Measurements from ENCODE around the gene DDC. TPM values are rescaled to one million over a fixed set of nuclear protein-coding genes. Genes with fewer than 3 reads are reported as not detected.
"Not testable (repeated sequence)": the region's sequence is repeated elsewhere in the genome, so short reads cannot be mapped to it uniquely, and the experiment has no call there.

DDC gene
- polyA plus RNA-seq, 5 donors, result 7.6 to 17.0 (median 9.3) TPM

DNA sequence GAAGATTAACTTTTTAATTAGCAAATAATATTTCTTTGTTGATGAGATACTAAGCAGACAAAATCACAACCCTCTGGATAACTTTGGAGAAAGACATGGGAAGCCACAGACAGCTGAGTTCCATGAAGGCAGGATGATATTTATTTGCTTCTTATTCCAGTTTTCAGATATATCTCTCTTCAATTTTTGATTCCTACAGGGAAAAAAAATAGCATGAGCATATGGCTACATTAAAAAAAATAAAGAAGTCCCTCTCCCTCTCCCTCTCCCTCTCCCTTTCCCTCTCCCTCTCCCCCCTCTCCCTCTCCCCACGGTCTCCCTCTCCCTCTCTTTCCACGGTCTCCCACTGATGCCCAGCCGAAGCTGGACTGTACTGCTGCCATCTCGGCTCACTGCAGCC is 106.6 kb downstream of the DDC start:
- DNase-seq, result not testable (repeated sequence)

DNA sequence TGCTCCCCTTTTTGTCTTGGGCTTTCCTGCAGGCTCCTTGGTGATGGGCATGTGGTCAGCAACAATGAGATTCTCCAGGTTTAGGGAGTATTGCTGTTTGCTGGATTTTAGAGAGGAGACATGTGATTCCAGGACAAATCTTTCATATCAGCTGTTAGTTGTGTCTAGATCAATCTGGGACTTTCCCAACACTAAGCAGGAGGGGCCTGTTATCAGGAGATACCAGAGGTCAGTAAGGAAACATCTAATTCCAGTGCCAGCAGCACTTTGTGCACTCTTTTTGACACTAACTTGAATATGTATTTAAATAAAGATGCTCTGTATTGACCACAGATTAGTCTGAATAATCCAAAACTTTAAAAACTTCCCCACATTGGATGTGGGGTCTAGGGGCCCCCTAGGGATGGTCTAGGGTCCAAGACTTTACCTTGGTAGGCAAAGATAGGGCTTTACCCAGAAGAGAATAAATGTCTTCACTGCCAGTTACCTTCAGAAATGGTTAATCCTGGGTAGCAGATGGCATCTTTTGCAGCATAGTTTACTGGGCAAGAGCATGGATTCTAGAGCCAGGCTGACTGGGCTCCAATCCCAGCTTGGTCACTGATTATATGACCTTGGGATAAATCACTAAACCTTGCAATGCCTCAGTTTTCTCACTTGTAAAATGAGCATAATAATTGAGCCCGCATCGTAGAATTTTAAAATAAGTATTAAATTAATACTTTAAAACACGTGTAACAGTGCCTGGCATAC is 108.7 kb downstream of the DDC start:
- DNase-seq, result no peak

DNA sequence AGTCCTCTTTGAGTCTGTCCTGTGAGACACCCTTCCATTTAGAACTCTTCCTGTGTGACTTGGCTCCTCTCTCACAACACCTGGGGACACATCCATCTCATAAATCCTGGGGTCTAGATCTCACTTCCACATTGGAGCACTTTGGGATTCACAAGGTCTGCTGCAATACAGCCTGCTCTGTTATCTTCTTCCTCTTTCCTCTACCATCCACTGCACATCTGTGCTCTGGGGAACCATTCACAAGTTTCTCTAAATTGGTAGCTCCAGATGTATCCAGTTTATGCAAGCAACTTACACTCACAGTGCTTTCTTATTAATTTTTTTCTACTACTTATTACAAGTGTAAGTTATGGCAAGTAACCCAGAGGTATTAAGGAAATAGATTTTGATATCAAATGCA is 109.5 kb downstream of the DDC start:
- DNase-seq, result no peak

DNA sequence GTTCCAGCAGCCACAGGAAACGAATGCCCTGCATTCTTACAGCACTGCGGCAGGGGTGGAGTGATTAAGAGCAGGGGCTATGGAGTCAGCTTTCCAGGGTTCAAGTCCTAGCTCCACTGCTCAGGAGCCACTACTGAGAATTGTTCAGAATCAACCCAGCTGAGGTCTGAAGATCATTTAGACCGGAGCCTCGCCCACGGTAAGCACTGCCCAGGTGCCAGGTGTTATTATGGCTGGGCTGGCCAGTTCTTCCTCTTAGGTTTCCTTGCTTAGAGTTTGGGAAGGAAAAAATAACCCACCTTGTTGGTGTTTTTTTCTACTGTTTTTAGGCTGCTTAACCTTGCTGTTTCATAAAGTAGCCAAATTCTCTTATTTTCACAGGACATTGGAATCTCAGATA is 110.2 kb downstream of the DDC start:
- DNase-seq, result no peak

DNA sequence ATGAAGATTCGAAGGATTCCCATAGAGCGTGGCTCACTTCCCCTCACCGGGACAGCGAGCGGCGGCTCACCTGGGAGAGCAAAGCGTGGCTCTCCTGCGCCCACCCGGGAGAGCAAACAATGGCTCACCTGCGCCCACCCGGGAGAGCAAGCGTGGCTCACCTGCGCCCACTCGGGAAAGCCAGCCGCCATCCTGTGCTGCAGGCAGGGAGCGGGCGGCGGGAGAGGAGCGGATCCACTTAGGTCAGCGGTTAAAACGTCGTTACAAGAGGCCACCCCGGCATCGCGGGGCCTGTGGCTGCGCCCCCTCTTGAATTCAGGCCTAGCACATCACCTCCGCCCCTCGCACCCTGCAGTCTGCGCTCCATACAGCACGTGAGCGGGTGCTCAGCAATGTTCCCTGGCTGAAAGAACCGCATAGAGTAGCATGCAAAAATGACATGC is 114.6 kb downstream of the DDC start:
- DNase-seq, result peak; percentile 3 to 6

DNA sequence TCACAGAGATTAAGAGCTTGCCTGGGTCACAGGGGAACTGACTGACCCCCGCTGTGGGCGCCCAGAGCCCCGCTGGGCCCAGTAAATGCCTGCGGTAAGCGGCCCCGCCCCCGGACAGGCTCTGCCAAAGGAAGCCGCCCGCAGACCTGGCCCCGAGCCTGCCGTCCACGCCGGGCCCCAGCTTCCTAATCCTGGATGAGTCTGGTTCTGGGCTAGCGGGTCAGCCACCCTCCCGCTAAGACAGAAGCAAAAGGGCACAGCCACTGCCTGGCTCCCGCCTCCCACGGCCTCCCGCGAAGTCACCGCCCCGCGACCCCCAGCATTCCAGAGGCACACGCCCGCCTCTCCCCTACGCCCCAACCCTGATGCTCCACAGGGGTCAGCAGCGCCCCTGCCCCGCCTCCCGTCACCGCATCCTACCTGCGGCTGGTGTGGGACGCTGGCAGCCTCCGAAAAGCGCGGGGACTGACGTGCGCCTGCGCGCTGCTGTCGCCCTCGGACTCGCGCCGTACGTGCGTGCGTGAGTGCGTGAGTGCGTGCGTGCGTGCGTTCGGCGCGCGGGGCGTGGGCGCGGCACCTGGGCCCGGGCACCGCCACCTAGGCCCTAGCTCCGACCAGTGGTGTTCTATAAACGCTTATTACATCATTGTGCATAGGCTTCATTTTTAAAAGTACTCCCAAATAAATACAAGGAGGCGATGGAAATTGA is 115.2 kb downstream of the DDC start, which contains the start of gene FIGNL1:
TSS of gene FIGNL1 (minus strand) at position 470 of the 709 bp plus-strand sequence. CDS start 3,063 bp downstream, outside the sequence.
- DNase-seq, result peak; percentile 54 to 70

DNA sequence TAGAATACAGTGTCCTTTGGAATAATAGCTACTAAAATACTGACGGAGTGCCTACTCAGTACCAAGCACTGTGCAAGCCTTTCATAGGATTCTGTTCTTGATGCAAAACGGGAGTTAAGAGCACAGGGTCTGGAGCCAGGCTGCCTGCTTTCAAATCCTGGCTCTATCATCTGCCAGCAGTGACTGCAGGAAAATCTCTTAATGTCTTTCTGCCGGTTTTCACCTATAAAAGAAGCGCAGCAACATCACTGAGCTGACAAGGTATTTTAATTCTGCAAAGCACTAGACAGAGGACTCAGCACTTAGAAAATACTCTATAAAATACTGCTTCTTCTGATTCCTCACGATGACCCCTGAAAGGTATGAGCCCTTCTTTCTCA is 115.7 kb downstream of the DDC start:
- DNase-seq, result peak in 1 of 2 donors; percentile 8

DNA sequence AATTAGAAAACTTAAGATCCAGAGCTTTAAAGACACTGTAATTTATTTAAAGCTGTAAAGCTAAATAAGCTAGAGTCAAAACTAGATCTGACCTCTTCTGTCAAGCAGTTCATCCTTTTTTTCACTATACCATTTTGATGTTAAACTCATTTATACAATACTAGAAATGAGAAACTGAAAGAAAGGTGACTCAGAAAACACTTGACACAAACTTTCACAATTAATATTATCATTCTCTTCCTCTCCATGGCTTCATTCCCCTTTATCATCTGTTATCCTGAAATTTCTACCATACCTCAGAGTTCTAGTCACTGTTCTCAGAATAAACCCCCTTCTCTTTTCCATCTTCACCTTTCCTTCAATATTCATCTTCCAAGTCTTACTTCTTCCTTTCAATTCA is 116.4 kb downstream of the DDC start:
- DNase-seq, result no peak

DNA sequence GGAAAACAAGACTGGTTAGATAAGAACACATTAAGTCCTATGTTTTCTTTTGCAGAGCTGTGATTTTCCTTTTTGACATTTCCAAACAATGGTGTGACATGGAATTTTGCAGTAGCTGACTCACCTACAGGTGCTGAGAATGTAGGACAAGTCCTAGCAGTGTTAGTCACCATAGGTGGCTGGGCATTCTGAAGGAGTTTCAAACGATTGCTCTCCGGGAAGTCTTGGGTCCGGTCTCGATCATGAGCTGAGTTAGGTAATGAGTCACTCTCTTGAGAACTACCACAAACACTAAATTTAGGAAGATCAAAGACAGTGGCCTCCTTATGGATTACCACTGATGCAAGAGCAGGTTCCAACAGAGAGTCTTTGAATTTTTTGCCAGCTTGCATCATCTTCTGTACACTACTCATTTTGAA is 118.7 kb downstream of the DDC start:
- no peak for DNase-seq

DNA sequence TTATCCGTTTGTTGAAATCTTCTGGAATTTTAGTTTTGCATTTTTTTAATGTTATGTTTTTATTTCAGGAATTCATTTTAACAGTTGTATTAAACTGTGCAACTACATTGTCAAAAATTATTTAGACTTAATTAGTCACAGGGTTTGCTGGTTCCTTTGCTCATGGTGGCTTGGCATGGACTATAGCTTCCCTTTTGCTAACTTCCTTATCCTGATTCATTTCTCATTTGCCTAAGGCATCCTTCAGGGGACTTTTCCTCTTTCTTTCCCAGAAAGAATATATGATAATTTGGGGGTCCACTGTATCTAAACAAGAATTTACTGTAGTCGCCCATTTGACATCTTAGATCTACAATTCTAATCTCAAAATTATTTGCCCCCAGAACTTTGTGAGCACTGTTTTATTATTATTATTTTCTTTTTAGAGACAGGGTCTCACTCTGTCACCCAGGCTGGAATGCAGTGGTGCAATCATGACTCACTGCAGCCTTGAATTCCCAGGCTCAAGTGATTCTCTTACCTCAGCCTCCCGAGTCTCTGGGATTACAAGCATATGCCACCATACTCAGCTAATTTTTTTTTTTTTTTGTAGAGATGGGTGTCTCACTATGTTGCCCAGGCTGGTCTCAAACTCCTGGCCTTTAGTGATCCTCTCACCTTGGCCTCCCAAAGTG is 128.9 kb downstream of the DDC start:
- DNase-seq, result no peak

DNA sequence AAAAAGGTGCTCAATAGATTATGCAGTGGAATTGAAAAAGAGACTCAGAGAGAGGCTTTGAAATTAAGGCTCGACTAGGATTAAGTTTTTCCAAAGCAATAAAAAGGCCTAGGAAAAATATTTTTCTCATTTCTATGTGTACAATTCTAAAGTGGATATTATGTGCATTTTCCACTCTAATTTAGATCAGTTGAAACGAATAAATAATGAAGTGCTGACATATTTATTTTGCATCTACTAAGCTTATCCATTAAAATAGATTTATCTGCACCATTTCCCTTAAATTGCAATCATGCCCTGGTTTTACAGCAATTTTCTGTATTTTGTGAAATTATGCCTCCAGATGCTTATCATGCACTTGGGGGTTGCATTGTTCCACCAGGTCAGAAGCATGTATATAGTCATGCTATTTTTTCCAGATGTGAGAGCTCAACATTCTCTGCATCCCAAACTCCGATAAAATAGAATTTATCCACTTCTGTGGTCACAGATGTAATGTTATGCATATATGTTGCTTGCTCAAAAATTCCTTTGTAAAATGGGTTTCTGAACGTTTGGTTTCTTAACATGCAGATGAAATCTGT is 133.4 kb downstream of the DDC start:
- DNase-seq, result no peak

DNA sequence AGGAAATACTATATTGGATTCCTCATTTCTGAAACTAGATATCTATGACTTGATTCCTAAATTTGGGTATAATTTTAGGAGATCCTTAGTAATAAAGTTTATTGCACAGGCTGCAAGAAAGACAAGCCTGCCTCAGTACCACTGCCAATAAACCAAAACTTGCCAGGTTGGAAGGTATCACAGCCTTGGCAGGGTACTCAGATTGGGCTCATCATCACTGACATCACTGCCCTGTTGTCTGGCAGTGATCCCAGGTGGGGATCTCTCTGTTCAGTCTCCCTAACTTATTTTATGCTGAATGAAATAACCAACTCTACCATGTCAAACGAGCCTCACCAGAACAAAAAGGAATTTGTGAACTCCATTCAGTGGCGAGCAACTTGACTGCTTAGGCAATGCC is 133.9 kb downstream of the DDC start:
- no peak for DNase-seq

DNA sequence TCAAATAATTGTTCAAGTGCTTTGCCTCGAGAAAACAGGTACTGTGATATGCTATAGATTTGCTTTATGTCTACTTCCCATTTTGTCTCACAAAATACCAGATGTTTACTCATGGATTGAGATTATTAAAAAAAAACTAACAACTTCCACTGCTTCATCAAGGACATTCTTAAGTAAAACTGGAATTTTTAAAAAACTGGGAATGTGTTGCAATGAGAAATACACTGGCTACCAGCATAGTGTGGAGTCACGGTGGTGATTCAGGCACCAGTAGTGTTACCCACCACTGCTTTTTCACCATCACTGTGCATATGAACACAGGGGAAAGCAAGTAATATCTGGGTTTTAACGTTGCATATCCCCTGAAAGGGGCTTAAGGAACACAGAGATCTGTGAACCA is 136.3 kb downstream of the DDC start:
- DNase-seq, result no peak

DNA sequence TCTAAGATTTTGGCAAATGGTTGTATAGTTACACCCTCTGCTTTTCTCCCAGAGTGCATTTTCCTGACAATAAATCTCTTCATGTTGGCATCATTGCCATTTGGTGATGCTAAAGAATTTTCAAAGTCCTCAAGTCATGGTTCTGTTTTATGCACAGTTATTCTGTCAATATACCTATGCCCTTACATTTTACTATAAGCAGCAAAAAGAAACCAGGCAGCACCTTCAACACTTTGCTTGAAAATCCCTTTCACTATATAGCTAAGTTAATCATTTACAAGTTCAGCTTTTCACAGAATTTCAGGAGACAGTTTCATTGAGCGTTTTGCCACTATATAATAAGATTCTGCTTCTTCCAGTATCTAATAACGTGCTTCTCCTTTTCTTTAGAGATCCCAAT is 137.7 kb downstream of the DDC start:
- DNase-seq, result no peak

DNA sequence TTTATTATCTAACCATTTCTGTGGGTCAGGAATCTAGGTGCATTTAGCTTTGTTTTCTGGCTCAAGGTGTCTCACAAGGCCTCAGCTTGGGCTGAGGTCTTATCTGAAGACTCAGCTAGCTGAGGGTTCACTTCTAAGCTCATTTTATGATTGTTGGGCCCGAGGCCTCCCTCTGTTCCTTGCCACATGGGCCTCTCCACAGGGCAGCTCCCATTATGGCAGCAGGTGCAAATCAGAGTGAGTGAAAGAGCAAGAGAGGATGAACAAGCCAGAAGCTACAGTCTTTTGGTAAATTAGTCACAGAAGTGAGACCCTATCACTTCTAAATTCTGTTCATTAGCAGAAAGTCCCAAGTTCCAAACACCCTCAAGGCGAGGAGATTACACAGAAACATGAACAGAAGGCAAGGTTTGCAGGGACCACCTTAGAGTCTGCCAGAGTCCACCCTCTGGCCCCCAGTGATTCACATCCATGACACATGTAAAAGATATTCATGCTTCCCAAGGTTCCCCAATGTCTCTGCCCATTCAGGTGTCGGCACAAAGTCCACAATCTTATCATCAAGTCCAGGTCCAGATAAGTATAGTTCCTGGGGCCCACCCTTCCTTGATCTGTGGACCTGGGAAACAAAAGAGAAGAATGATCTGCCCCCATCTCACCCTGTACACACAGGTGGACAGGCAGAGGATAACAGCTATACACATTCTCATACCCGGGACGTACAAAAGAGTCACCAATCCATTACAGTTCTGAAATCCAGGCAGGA is 138.7 kb downstream of the DDC start:
- DNase-seq, result no peak

DNA sequence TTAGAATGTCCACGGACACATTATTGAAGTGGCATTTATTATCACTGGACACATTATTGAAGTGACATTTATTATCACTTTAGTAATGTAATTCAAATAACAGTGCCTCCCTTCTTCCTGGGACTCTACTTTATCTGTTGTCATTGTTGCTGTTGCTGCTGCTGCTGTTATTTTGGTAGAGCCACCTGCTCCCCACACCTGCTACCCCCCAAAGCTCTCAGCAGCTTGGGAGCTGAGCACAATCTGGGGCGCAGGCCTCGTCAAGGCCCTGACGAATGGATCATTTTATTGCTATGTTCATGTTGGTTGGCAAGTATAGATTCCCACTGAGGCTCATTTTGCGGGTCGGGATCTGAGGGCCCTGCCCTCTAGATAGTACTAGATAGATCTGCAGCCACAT is 139.9 kb downstream of the DDC start:
- DNase-seq, result no peak

DNA sequence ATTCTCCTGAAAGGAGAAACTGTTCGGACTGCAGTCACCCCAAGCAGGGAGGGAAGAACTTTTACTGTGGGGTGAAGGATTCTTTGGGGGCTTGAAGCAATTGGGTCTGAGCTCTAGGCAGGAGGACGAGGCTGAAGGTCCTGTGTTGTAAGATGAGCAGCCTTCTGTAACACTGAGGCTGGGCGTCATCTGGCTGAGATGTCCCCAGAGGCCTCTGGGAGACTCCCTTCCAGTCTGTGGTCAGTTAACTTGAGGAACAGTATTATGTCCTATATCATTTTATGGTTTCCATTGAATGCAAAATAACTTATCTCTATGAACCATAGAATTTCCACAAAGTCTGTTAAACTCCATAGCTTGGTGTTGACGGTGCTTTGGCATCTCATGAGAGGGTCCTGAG is 141.3 kb downstream of the DDC start:
- no peak for DNase-seq

DNA sequence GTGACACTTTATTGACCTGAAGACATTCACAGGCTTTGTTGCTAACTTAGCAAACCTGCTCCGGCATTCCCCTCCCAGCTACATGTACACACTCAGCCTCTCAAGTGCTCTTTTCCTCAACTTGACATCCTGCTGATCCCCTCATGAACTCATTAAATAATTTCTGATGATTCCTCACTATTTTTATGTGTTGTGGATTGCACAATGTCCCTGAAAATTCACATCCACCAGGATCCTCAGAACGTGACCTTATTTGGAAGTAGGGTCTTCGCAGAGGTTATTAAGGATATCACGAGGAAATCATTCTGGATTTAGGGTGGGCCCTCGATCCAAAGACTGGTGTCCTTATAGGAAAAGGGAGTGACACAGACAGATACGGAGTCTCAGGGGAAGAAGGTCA is 142.3 kb downstream of the DDC start:
- DNase-seq, result no peak

DNA sequence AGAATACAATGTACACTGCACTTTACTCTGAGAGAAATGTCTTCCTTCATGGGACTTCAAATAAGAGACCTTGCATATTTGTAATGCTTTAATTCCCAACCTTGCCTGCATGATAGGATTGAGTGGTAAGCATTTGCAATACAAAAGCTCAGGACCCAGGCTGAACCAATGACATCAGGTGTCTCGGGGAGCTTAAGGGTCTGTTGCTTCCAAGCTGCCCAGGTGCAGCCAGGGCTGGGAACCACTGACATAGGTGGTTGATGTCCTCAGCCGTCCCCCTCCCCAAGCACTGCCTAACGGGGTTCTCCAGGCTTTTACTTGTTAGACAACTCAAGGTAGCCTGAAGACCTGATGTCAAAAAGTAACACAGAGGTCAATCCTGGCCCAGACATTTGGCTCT is 144.2 kb downstream of the DDC start:
- no peak for DNase-seq

DNA sequence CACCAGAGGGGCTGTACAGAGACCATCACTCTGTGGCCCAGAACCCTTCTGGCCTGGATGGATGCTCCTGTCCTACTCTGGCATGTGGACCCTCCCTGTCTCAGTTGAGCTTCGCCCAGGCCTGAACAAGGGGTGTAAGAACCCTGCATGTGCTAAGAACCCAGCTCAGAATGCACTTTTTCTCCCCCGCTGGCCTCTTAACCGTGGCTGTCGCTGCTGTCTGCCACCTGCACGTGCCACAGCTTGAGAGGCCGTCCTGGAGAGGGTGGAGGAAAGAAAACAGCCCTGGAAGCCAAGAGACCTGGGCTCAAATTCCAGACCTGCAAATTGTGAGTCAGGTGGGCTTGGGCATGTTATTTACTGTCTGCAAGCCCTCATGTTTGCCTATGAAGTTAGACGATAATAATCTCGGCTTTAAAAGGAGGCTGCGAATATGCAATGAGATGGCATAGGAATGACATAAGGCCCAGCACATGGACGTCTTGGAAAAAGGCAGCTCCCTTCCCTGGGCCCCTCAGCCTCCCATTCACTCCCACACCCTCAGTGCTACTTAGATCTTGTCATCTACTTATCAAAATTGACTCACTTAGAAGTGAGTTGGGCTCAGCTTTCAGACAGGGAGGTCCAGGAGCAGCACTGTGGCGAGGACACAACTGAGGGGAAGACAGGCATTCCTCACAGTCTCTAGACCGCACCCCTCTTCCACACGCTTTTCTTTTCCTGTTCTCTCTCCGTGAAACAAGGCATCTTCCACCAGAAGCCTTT is 146.5 kb downstream of the DDC start:
- DNase-seq, result peak in 1 of 2 donors; percentile 5

DNA sequence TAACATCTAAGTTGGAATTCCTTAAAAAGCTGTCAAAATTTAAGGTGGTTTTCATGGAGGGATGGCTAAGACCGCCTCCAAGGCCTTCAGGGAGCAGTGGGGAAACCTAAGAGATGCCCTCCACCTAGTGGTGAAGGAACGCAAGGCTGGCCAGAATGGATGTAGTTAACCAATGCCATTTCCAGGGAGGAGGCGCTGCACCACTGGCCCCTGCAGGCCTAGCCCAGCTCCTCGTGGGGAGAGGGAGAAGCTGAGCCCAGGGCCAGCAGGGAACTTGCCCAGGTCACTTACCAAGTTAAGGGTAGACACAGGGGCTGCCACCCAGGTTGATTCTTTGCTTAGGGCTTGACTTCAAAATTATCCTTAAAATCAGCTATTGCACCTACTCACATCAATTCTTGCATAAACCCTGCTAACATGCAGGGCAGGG is 147.1 kb downstream of the DDC start:
- DNase-seq, result peak; percentile 35 to 55

All from right lung (tissue), 5 donors.